ENCODE measurements around the gene ACTR6. TPM values are rescaled to one million over a fixed set of nuclear protein-coding genes. Genes with fewer than 3 reads are reported as not detected.
A peak's percentile ranks its signal among the peaks of the same experiment; 100 is the strongest.
"Not testable (repeated sequence)": the region's sequence is repeated elsewhere in the genome, so short reads cannot be mapped to it uniquely, and the experiment has no call there.

ACTR6 gene
- total RNA-seq, 1 experiment from 2014 or later: 38.8 TPM

GRCh38 chr12:100187068-100187467 lies 13.5 kb upstream of the ACTR6 start:
- no peaks in the 10 kb centered on the region for H3K9me3 ChIP-seq (ENCODE audit: low read length)
- H3K36me3 ChIP-seq (ENCODE audit: insufficient read depth, low read length): peaks cover 28% of the 10 kb centered on the region
- H3K9me2 ChIP-seq (replicated peaks; ENCODE audit: insufficient read depth, low read length): no peaks in the 10 kb centered on the region
- no peaks in the 10 kb centered on the region for H4K20me1 ChIP-seq (ENCODE audit: insufficient read depth, low read depth, low read length)
- no peak overlapping the region for H3K4me2 ChIP-seq (ENCODE audit: low read depth, low read length, poor library complexity, severe bottlenecking)
- no peak overlapping the region for H3K27ac ChIP-seq (ENCODE audit: low read length)
- H3K27me3 ChIP-seq (ENCODE audit: low read length): no peaks in the 10 kb centered on the region
- no peak overlapping the region for H2AFZ ChIP-seq (ENCODE audit: low read length)
- H3K9ac ChIP-seq (ENCODE audit: low read length): no peak overlapping the region
- no peak overlapping the region for H3K4me3 ChIP-seq (ENCODE audit: low read length)
- DNase-seq: no peak
- peaks cover 36% of the 10 kb centered on the region for H3K4me1 ChIP-seq (ENCODE audit: low read length)
- H3K79me2 ChIP-seq (ENCODE audit: low read length): peaks cover 80% of the 10 kb centered on the region

GRCh38 chr12:100187857-100188519 lies 12.6 kb upstream of the ACTR6 start:
- H3K9ac ChIP-seq (ENCODE audit: low read length): no peak overlapping the region
- no peak overlapping the region for H3K4me2 ChIP-seq (ENCODE audit: low read depth, low read length, poor library complexity, severe bottlenecking)
- no peak overlapping the region for H2AFZ ChIP-seq (ENCODE audit: low read length)
- H3K36me3 ChIP-seq (ENCODE audit: insufficient read depth, low read length): peaks cover 33% of the 10 kb centered on the region
- DNase-seq: no peak
- no peaks in the 10 kb centered on the region for H3K27me3 ChIP-seq (ENCODE audit: low read length)
- H3K4me3 ChIP-seq (ENCODE audit: low read length): no peak overlapping the region
- H3K9me3 ChIP-seq (ENCODE audit: low read length): no peaks in the 10 kb centered on the region
- H3K4me1 ChIP-seq (ENCODE audit: low read length): peaks cover 27% of the 10 kb centered on the region
- no peaks in the 10 kb centered on the region for H3K9me2 ChIP-seq (replicated peaks; ENCODE audit: insufficient read depth, low read length)
- no peak overlapping the region for H3K27ac ChIP-seq (ENCODE audit: low read length)
- peaks cover 80% of the 10 kb centered on the region for H3K79me2 ChIP-seq (ENCODE audit: low read length)
- no peaks in the 10 kb centered on the region for H4K20me1 ChIP-seq (ENCODE audit: insufficient read depth, low read depth, low read length)

- H3K9ac ChIP-seq (ENCODE audit: low read length); H3K27ac ChIP-seq (ENCODE audit: low read length); H4K20me1 ChIP-seq (ENCODE audit: insufficient read depth, low read depth, low read length); DNase-seq; H3K4me3 ChIP-seq (ENCODE audit: low read length); H3K27me3 ChIP-seq (ENCODE audit: low read length); H3K4me2 ChIP-seq (ENCODE audit: low read depth, low read length, poor library complexity, severe bottlenecking); H2AFZ ChIP-seq (ENCODE audit: low read length); H3K9me2 ChIP-seq (replicated peaks; ENCODE audit: insufficient read depth, low read length); H3K9me3 ChIP-seq (ENCODE audit: low read length): not testable (repeated sequence)
- H3K36me3 ChIP-seq (ENCODE audit: insufficient read depth, low read length): peaks cover 36% of the 10 kb centered on the region
- peaks cover 83% of the 10 kb centered on the region for H3K79me2 ChIP-seq (ENCODE audit: low read length)
- H3K4me1 ChIP-seq (ENCODE audit: low read length): peaks cover 17% of the 10 kb centered on the region
These were observed 11.6 kb upstream of the ACTR6 start for GRCh38 chr12:100188888-100189635.

GRCh38 chr12:100189636-100190394 lies 10.8 kb upstream of the ACTR6 start:
- Histone ChIP-seq H3K27me3 (ENCODE audit: low read length) (no peaks in the 10 kb centered on the region), H3K4me2 (ENCODE audit: low read depth, low read length, poor library complexity, severe bottlenecking) (no peak overlapping the region), H4K20me1 (ENCODE audit: insufficient read depth, low read depth, low read length) (no peaks in the 10 kb centered on the region), H2AFZ (ENCODE audit: low read length) (no peak overlapping the region), H3K27ac (ENCODE audit: low read length) (no peak overlapping the region), H3K9ac (ENCODE audit: low read length) (no peak overlapping the region), H3K4me3 (ENCODE audit: low read length) (no peak overlapping the region), H3K4me1 (ENCODE audit: low read length) (peaks cover 10% of the 10 kb centered on the region), H3K36me3 (ENCODE audit: insufficient read depth, low read length) (peaks cover 43% of the 10 kb centered on the region), H3K79me2 (ENCODE audit: low read length) (peaks cover 85% of the 10 kb centered on the region), H3K9me3 (ENCODE audit: low read length) (no peaks in the 10 kb centered on the region), H3K9me2 (replicated peaks; ENCODE audit: insufficient read depth, low read length) (no peaks in the 10 kb centered on the region)
- no peak for DNase-seq

- Histone ChIP-seq H3K36me3 (ENCODE audit: insufficient read depth, low read length) (peaks cover 54% of the 10 kb centered on the region), H4K20me1 (ENCODE audit: insufficient read depth, low read depth, low read length) (no peaks in the 10 kb centered on the region), H3K79me2 (ENCODE audit: low read length) (peaks cover 82% of the 10 kb centered on the region), H2AFZ (ENCODE audit: low read length) (no peak overlapping the region), H3K4me1 (ENCODE audit: low read length) (peaks cover under 1% of the 10 kb centered on the region), H3K9ac (ENCODE audit: low read length) (no peak overlapping the region), H3K9me2 (replicated peaks; ENCODE audit: insufficient read depth, low read length) (no peaks in the 10 kb centered on the region), H3K9me3 (ENCODE audit: low read length) (no peaks in the 10 kb centered on the region), H3K27me3 (ENCODE audit: low read length) (no peaks in the 10 kb centered on the region), H3K27ac (ENCODE audit: low read length) (no peak overlapping the region), H3K4me3 (ENCODE audit: low read length) (no peak overlapping the region), H3K4me2 (ENCODE audit: low read depth, low read length, poor library complexity, severe bottlenecking) (no peak overlapping the region)
- no peak for DNase-seq
These were observed 7.5 kb upstream of the ACTR6 start for GRCh38 chr12:100193085-100193484.

GRCh38 chr12:100197486-100197885 lies 3.1 kb upstream of the ACTR6 start:
- no peak overlapping the region for H2AFZ ChIP-seq (ENCODE audit: low read length)
- H3K27me3 ChIP-seq (ENCODE audit: low read length): no peaks in the 10 kb centered on the region
- H3K9me3 ChIP-seq (ENCODE audit: low read length): no peaks in the 10 kb centered on the region
- H3K27ac ChIP-seq (ENCODE audit: low read length): no peak overlapping the region
- no peaks in the 10 kb centered on the region for H3K9me2 ChIP-seq (replicated peaks; ENCODE audit: insufficient read depth, low read length)
- peaks cover 82% of the 10 kb centered on the region for H3K79me2 ChIP-seq (ENCODE audit: low read length)
- no peak overlapping the region for H3K9ac ChIP-seq (ENCODE audit: low read length)
- peaks cover 21% of the 10 kb centered on the region for H3K36me3 ChIP-seq (ENCODE audit: insufficient read depth, low read length)
- no peak overlapping the region for H3K4me2 ChIP-seq (ENCODE audit: low read depth, low read length, poor library complexity, severe bottlenecking)
- DNase-seq: no peak
- peaks cover 24% of the 10 kb centered on the region for H3K4me1 ChIP-seq (ENCODE audit: low read length)
- no peaks in the 10 kb centered on the region for H4K20me1 ChIP-seq (ENCODE audit: insufficient read depth, low read depth, low read length)
- no peak overlapping the region for H3K4me3 ChIP-seq (ENCODE audit: low read length)

- peak overlapping the region; percentile 100 for H3K4me2 ChIP-seq (ENCODE audit: low read depth, low read length, poor library complexity, severe bottlenecking)
- H4K20me1 ChIP-seq (ENCODE audit: insufficient read depth, low read depth, low read length): no peaks in the 10 kb centered on the region
- no peaks in the 10 kb centered on the region for H3K27me3 ChIP-seq (ENCODE audit: low read length)
- DNase-seq: no peak
- peak overlapping the region; percentile 82; the same call in 1 of the 2 replicates for H2AFZ ChIP-seq (ENCODE audit: low read length)
- peak overlapping the region; percentile 74 for H3K27ac ChIP-seq (ENCODE audit: low read length)
- peaks cover 78% of the 10 kb centered on the region for H3K79me2 ChIP-seq (ENCODE audit: low read length)
- peaks cover 19% of the 10 kb centered on the region for H3K36me3 ChIP-seq (ENCODE audit: insufficient read depth, low read length)
- H3K4me1 ChIP-seq (ENCODE audit: low read length): peaks cover 26% of the 10 kb centered on the region
- no peaks in the 10 kb centered on the region for H3K9me2 ChIP-seq (replicated peaks; ENCODE audit: insufficient read depth, low read length)
- H3K9me3 ChIP-seq (ENCODE audit: low read length): no peaks in the 10 kb centered on the region
- H3K4me3 ChIP-seq (ENCODE audit: low read length): peak overlapping the region; percentile 87
- peak overlapping the region; percentile 97 for H3K9ac ChIP-seq (ENCODE audit: low read length)
These were observed 1.6 kb upstream of the ACTR6 start for GRCh38 chr12:100199023-100199346.

All from Karpas-422 (cell line).